Mammary epithelial cell (primary cell): ENCODE measurements around the gene GLCCI1.

Source experiments
- EZH2 ChIP-seq: IDR thresholded peaks from 2 replicates; pipeline ENCODE4 v1.6.1; 2012; ENCODE audit warnings: low read length, inconsistent platforms, borderline replicate concordance
- TF ChIP-seq, protein P1 (sequence below), 2 donors: IDR thresholded peaks in 1 of 2; conservative IDR thresholded peaks in 1 of 2; 2 replicates each; pipeline ENCODE4 v1.5.1; 2011 to 2012; ENCODE audit warnings: inconsistent platforms in 2 of 2, low read length in 2 of 2, mild to moderate bottlenecking in 2 of 2, control low read depth in 1 of 2, low read depth in 1 of 2; ENCODE audit not compliant: insufficient read depth in 1 of 2; ENCODE audit errors: extremely low read depth in 1 of 2

DNA sequence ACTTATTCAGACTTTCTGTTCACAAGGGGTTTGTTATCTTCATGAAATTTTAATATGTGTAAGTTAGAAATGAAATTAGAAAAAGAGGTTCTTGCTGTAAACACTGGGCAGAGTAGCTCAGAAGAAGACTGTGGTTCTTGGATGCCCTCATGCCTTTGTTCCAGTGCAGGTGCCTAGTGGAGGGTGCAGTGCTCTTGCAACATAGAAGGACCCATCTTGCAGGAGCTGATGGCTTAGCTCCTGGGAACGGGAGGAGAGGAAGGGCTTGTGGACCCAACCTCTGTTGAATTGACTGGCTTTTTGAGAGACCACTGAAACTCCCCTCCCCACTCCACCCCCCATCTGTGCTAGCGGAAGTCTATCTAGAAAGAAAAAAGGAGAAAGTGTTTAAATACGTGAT, 116.8 kb downstream of the GLCCI1 start:
- TF ChIP-seq, protein P1, sequence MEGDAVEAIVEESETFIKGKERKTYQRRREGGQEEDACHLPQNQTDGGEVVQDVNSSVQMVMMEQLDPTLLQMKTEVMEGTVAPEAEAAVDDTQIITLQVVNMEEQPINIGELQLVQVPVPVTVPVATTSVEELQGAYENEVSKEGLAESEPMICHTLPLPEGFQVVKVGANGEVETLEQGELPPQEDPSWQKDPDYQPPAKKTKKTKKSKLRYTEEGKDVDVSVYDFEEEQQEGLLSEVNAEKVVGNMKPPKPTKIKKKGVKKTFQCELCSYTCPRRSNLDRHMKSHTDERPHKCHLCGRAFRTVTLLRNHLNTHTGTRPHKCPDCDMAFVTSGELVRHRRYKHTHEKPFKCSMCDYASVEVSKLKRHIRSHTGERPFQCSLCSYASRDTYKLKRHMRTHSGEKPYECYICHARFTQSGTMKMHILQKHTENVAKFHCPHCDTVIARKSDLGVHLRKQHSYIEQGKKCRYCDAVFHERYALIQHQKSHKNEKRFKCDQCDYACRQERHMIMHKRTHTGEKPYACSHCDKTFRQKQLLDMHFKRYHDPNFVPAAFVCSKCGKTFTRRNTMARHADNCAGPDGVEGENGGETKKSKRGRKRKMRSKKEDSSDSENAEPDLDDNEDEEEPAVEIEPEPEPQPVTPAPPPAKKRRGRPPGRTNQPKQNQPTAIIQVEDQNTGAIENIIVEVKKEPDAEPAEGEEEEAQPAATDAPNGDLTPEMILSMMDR (conservative IDR thresholded peaks at IDR 0.05 in 1 of 2, IDR thresholded peaks at IDR 0.05 in 1 of 2; ENCODE audit: extremely low read depth in 1 of 2, insufficient read depth in 1 of 2, low read depth in 1 of 2, low read length in 2 of 2): no peak
- no peak for TF ChIP-seq EZH2
